Adipose tissue (tissue), 3 donors: ENCODE data around the gene SMIM44. TPM values are rescaled to one million over a fixed set of nuclear protein-coding genes. Genes with fewer than 3 reads are reported as not detected.

Experiments
- H3K27ac ChIP-seq: one replicate; pipeline ENCODE4 v1.5.1; 2013; ENCODE audit warnings: low read depth, low read length
- WGBS, 3 donors: extraction: QIAGEN DNeasy Blood & Tissue Kit; methylation state at CpG; one replicate each; pipeline ENCODE4 v1.1.7; 2013; 5-methylcytosine and 5-hydroxymethylcytosine counted together
- polyA plus RNA-seq, 3 donors: library from polyadenylated mRNA; stranded (reverse); fragments of 200-250 nt; gene quantifications; one replicate each; pipeline ENCODE4 v1.2.3, GENCODE V29; 2013
- donor health status: healthy with polysubstance abuse.
- donor health status: Bipolar disorder and iron deficiency.
- donor health status: healthy.

Gene SMIM44
- polyA plus RNA-seq, 3 donors: not detected

DNA sequence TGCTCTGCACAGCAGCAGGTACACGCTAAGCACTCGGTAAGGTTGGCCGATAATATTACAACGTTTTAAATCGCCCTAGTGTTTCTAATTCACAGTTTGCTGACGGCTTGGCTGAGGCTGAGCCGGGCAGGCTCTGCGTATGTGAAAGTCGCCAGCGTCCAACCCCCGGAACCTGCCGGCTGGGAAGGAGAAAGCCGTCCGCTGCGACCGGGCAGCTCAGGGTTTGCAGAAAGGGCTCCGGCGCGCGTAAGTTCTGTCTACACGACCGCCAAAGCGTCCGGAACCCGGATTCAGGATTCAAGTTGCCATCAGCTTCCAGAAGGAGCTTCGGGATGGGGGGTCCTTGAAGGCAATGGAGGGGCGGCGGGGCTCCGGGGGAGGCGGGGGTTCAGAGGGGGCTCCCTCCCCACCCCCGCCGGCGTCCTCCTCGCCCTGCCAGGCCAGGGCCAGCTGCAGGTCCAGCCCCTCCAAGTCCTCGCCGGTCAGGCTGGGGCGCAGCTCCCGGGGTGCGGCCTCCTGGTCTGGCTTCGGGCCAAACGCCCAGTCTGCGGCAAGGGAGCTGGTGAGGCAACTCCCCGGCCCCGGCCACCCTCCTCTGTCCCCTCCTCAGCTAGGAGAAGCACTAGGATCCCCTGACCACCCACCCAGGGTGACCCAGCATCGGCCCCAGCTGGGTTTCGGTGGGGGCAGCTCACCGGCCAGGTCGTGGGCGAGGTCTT, 575 bp downstream of the SMIM44 start:
- WGBS, 3 donors: 66 to 75% (median 67%) methylated on average over 49 of the region's 49 CpGs
- no peak overlapping the region for H3K27ac ChIP-seq

DNA sequence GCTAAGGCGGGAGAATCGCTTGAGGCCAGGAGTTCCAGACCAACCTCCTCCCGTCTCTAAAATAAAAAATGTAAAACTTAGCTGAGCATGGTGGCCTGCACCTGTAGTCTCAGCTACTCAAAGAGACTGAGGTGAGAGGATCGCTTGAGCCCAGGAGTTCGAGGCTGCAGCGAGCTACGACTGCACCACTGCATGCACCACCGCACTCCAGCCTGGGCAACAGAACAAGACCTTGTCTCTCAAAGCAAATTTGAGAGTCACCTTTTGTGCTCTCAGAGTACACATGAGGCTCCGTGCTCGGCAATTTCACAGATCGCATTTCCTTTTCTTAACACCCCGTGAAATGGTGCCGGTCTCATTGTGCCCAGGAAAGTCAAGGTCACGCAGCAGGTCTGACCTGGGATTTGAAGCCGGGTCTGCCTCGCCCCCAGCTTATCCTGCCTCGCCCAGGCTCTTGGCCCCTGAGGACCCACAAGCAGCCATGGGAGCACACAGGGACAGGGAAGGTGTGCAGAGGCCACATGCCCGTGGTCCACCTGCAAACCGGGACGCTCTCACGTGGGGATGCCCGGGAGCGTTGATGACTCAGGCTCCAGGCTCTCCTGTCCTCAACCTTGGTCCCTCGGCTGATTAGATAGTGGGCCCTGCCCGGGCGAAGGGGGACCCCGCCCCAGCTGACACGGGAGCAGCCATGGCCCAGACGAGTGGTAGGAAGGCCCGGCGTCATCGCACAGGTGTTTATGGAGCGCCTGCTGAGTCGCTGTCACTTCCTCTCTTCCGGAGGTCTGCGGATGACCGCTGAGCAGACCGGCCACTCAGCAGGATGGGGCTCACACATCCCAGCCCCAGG, 1.8 kb downstream of the SMIM44 start:
- 51 to 69% (median 60%) methylated on average over 38 of the region's 38 CpGs for WGBS, 3 donors

DNA sequence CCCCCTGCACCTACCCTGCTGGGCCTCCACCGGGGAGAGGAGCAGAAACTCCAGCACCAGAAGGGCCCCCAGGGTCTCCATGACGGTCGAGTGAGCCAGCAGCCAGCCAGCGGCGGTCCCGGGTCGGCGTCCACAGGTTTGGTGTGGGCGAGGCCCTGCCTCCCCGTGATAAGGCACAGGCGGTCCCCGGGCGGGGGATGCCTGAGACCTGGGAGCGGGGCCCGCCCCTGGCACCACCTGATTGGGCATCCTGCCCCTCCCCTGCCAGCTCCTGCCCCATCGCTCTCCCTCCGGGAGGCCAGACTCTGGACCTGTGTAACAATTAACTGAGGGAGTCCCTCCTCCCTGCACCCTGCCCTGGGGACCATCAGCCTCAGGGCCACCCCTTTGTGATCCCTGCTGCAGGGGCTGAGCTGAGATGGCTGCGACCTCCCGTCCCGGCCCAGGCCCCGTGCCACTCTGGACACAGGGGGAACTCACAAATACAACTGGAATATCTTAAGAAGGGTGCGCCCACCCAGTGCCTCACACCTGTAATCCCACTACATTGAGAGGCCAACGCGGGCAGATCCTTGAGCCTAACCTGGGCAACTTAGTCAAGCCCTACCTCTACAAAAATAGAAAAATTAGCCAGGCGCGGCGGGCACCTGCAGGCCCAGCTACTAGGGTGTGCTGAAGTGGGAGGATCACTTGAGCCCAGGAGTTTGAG, 2.7 kb downstream of the SMIM44 start, which contains the start of gene SMIM24:
SMIM24 (minus strand) TSS at position 143 of the 709 bp plus-strand sequence; CDS start at position 81, 62 bp downstream.
- WGBS, 3 donors: 34 to 57% (median 53%) methylated on average over 27 of the region's 27 CpGs

More for the DNA sequence above, 1.8 kb downstream of the SMIM44 start:
- no peak overlapping the region for H3K27ac ChIP-seq

DNA sequence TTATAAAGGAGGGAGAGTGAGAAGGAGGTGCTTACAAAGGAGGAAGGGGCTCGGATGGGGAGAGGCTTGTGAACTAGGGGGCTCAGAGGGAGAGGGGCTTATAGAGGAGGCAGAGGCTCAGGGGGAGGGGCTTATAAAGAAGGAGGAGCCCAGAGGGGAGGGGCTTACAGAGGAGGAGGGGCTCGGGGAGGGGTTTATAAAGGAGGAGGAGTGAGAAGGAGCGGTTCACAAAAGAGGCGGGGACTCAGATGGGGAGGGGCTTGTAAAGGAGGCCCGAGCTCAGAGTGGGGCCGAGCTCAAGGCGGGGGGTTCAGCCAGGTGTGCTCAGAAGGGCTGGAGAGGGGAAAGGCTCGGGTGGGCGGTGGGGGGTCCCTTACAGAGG, 3.4 kb downstream of the SMIM44 start:
- no peak overlapping the region for H3K27ac ChIP-seq
- WGBS, 3 donors: 34 to 46% (median 45%) methylated on average over 7 to 9 of the region's 9 CpGs

More for the DNA sequence above, 2.7 kb downstream of the SMIM44 start, which contains the start of gene SMIM24:
- H3K27ac ChIP-seq: no peak within 1 kb of the TSS

DNA sequence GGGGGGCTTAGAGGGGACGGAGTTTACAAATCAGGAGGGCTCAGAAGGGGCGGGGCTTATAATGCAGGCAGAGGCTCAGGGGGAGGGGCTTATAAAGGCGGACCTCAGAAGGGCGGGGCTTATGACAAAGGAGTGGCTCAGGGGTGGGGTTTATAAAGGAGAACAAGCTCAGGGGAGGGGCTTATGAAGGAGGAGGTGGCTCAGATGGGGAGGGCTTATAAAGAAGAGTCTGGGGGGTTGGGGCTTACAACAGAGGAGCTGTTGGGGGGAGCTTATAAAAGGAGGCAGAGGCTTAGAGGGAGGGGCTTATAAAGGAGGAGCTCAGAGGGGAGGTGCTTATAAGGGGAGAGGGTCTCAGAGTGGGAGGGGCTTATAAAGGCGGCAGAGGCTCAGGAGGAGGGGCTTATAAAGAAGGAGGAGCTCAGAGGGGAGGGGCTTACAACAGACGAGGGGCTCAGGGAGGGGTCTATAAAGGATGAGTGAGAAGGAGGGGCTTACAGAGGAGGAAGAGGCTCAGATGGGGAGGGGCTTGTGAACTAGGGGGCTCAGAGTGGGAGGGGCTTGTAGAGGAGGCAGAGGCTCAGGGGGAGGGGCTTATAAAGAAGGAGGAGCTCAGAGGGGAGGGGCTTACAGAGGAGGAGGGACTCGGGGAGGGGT, 3.9 kb downstream of the SMIM44 start:
- H3K27ac ChIP-seq: no peak overlapping the region
- WGBS, 3 donors: 14 to 37% (median 29%) methylated on average over 7 of the region's 7 CpGs

DNA sequence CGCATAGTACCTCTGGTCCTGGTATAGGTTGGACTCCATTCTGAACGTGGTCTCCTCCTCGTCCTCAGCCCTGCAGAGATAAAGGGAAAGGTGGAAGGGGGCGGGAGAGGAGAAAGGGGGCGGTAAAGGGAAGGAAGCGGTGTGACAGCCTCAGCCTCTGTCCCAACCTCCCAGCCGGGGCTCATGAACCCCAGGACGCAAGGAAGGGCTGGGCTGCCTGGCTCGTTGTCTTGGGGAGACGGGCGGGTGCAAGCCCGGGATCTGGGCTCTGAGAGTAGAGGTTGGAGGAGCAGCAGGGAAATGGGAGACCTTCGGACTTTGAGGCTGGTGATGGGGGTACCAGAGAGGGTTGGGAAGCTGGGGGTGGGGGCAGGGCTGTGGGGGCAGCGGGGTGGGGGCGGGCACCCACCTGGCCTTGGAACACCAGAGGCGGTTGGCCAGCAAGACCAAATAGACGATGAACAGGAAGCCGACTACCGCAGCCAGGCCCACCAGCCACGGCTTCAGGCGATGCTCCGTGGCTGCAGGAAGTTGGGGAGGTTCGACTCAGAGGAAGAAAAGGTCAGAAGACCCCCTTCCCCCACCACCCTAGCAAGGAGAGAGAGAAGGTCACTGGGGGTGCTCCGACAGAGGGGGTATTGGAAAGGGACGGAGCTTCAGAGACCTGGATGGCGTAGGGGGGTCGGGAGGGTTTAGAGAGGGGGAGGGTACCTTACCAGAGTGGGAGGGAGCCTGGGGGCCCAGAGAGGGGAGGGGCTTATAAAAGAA, 4.6 kb downstream of the SMIM44 start:
- 16 to 35% (median 17%) methylated on average over 25 to 27 of the region's 27 CpGs for WGBS, 3 donors
- no peak overlapping the region for H3K27ac ChIP-seq

DNA sequence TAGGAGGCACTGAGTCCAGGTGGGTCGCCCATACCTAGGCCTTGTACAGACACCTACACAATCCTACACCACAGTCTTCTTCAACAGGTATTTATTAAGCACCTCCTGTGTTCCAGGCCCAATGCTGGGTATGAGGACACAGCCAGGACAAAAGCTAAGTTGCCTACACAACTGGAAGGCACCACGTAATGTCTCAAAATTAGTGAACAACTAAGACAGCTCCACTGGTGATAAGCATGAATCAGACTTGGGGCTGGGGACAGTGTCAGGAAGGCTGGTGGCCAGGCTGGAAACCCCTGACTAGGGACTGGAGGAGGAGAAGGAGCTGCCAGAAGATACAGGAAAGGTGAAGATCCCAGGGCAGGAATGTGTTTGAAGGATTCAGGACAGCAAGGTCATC, 5.3 kb downstream of the SMIM44 start:
- WGBS, 3 donors: 68 to 91% (median 90%) methylated on average over 2 of the region's 2 CpGs
- H3K27ac ChIP-seq: no peak overlapping the region

DNA sequence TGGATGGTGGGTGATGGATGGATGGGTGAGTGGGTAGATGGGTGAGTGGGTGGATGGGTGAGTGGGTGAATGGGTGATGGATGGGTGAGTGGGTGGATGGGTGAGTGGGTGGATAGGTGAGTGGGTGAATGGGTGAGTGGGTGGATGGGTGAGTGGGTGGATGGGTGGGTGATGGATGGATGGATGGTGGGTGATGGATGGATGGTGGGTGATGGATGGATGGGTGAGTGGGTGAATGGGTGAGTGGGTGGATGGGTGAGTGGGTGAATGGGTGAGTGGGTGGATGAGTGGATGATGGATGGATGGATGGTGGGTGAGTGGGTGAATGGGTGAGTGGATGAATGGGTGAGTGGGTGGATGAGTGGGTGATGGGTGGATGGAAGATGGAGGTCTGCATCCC, 5.7 kb downstream of the SMIM44 start:
- no peak overlapping the region for H3K27ac ChIP-seq

DNA sequence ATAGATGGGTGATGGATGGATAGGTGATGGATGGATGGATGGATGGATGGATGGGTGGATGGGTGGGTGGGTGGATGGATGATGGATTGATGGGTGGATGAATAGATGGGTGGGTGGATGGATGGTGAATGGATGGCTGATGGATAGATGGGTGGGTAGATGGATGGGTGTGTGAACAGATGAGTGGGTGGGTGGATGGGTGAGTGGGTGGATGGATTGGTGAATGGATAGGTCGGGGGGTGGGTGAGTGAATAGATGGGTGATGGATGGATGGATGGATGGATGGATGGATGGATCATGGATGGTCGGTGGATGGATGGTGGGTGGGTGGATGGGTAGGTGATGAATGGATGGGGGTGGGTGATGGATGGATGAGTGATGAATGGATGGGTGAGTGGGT, 6.4 kb downstream of the SMIM44 start:
- H3K27ac ChIP-seq: no peak overlapping the region
- WGBS, 3 donors: 50 to 94% (median 78%) methylated on average over 2 of the region's 2 CpGs

DNA sequence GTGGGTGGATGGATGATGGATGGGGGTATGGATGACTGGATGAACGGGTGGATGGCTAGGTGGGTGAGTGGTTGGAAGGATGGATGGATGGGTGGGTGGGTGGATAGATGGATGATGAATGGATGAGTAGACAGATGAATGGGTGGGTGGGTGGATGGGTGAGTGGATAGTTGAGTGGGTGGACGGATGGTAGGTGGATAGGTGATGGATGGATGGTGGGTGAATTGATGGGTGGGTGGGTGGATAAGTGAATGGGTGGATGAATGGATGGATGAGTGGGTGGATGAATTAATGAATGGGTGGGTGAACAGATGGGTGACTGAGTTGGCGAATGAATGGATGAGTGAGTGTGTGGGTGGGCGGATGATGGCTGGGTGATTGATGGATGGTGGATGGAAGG, 7.8 kb downstream of the SMIM44 start:
- WGBS, 3 donors: 81 to 92% (median 84%) methylated on average over 4 of the region's 4 CpGs
- no peak overlapping the region for H3K27ac ChIP-seq

DNA sequence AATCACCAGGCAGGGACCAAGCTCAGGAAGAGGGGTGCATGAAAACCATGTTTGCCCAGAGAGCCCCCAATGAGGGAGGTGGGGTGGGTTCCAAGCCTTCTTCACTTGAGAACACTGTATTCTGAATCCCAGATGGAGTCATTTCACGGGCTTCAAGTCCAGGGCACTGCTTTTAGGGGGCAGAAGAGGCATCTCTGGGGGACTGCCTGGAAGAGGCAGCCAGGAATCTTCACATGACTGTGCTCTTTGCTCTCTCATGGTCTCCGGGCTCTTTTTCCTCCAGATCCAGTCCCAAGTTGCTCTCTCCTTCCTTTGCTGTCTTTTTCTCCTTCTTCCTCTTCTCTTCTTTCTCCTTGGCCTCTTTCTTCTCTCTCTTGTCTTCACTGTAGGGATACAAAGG, 8.6 kb downstream of the SMIM44 start:
- 68 to 94% (median 70%) methylated on average over 2 of the region's 2 CpGs for WGBS, 3 donors
- H3K27ac ChIP-seq: no peak overlapping the region

DNA sequence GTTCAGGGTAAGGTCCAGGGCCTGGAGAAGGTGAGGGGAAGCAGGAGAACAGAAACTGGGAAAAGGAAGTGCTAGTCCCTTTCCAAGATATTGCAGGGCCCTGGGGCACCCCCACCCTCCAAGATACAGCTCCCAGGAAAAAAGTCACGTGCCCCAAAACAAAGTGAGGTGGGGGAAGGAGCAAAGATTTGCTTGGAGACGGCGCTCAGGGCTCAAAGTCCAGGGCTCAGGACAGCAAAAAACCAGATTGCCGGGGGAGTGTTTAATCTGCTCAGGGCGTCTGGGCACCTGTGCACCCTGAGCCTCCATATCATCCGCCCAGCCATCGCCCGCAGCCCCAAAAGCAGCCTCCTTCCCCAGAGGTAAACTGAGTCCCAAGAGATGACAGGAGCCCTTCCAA, 9.2 kb downstream of the SMIM44 start:
- 27 to 80% (median 78%) methylated on average over 8 of the region's 8 CpGs for WGBS, 3 donors
- H3K27ac ChIP-seq: no peak overlapping the region

DNA sequence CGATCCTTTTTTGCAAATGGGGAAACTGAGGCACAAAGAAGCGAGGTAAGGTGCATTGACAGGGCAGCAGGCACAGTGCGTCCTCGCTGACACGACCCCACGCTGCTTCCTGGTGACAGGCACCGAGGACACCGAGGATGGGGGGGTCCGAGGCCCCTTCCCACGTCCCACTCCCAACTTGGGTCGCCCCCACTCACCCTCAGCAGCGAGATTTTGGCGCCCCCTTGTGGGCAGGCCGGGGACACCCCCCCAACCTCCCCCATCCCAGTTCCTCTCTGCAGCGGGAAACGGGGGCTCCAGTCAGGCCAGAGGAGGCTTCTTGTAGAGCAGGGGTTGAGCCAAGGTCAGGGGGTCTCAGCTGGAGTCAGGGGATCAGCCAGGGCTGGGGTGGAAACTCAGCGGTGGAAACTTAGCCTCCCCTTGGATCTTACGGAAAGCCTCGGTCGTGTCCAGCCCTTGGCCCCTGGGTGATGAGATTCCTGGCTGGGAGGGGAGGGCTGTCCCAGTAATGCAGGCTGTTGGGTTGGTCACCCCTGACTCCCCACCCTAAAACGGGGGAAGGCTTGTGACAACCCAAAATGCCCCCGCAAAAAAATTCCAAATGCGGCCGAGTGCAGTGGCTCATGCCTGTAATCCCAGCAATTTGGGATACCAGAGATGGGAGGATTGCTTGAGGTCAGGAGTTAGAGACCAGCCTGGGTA, 11.1 kb downstream of the SMIM44 start:
- no peak overlapping the region for H3K27ac ChIP-seq
- 25 to 29% (median 26%) methylated on average over 24 of the region's 24 CpGs for WGBS, 3 donors

DNA sequence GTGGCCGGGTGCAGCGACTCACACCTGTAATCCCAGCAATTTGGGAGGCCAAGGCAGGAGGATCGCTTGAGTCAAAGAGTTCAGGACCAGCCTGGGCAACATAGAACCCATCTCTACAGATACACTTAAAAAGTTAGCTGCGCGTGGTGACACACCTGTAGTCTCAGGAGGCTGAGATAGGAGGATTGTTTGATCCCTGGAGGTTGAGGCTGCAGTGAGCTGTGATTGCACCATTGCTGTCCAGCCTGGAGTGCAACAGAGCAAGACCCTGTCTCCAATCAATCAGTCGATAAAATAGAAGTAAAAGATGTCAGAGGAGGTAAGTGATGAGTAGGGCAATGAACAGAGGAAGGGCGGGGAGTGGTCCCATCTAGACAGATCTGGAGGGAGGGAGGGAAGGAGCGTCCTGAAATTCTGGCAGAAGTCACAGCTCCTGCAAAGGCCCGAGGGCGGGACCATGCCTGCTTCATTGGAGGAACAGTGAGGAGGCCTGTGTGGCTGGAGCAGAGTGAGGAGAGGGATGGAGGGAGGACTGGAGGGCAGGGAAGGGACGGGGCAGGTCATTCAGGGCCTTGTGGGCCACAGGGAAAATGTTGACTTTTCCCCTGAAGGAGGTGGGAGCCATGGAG, 12.6 kb downstream of the SMIM44 start:
- H3K27ac ChIP-seq: no peak overlapping the region
- 61 to 68% (median 65%) methylated on average over 11 of the region's 11 CpGs for WGBS, 3 donors

DNA sequence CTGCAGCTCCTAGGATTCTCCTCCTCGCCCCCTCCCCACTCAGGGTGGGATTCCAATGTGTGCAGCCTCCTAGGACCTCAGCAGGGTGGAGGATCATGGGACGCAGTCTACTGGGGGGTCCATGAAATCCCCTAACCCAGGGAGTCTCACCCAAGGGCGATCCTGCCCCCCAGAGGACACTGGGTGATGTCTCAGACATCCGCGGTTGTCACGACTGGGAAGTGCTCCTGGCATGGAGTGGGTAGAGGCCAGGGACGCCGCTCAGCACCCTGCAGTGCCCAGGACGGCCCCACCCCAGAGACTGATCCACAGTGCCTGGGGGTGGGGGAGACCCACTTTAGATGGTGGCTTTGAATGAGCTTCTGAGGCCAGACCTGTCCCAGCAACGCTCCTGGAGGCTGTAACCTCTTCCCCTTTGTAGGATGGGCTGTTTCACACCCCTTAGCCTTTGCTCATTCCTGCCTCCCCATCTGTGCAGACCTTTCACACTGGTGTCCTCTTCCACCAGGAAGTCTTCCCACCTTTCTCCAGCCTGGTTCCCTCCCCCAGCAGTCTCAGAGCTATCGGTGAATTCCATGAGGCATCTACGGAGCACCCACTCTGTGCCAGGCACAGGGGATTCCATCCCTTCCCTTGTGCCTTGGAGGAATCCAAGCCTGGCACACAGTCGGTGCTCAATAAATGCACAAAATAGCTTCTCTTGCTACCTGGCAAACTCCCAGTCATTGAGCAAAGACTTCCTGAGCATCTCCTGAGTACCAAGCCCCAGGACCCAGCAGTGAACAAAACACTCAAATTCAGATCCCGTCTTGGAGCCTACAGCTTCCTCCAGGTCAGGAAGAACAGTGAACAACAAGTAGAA, 13.4 kb downstream of the SMIM44 start:
- WGBS, 3 donors: 49 to 57% (median 54%) methylated on average over 14 of the region's 14 CpGs
- no peak overlapping the region for H3K27ac ChIP-seq

DNA sequence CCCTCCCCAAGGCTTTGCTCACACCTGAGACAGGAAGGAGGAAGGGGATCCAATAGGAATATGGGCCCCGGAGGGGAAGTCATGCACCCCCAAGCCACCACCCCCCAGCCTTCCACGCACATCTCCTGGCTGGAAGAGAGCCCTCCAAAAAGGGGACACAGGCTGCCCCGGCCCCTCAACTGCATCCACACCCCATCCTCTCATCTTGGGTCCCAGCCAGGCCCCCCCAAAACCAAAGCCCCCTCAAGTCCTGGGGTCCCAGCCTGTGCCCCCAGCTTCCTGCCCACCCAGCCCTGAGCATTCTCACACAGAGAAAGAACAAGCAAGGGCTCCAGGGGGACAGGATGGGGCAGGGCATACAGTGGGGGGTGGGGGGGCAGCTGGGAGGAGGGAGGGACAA, 15.0 kb downstream of the SMIM44 start:
- H3K27ac ChIP-seq: no peak overlapping the region
- WGBS, 3 donors: 81 to 100% (median 92%) methylated on average over 3 of the region's 3 CpGs
